ENCODE measurements around the gene GPR158. TPM values are rescaled to one million over a fixed set of nuclear protein-coding genes. Genes with fewer than 3 reads are reported as not detected.
A peak's percentile ranks its signal among the peaks of the same experiment; 100 is the strongest.

GPR158 gene
- total RNA-seq, 2 experiments from 2014 or later, result not detected

GRCh38 chr10:25220156-25220555 is 45.4 kb downstream of the GPR158 start:
- no peak overlapping the region for H3K27ac ChIP-seq (ENCODE audit: low read depth, low read length, poor library complexity, severe bottlenecking)
- no TSS peak for BruUV-seq (replicated peaks)
- no peaks in the 10 kb centered on the region for H3K9me3 ChIP-seq (ENCODE audit: low read length)
- intact Hi-C loops (cut with micrococcal nuclease; ENCODE audit: unreplicated experiment), result loop anchor here (10.0 kb wide), 1 partner anchor 105 kb away; no protein-coding TSS in a partner anchor
- H3K79me2 ChIP-seq (ENCODE audit: insufficient read depth, low read depth, low read length), result no peaks in the 10 kb centered on the region
- H3K9me2 ChIP-seq (ENCODE audit: insufficient read depth, low read length), result no peaks in the 10 kb centered on the region
- H3K4me3 ChIP-seq (ENCODE audit: low read depth, low read length, poor library complexity, severe bottlenecking), result no peak overlapping the region
- no peak overlapping the region for H2AFZ ChIP-seq (ENCODE audit: low read length)
- no peaks in the 10 kb centered on the region for H3K36me3 ChIP-seq (ENCODE audit: insufficient read depth, low read length)
- TF ChIP-seq CTCF (conservative IDR thresholded peaks at IDR 0.05; ENCODE audit: low read length), result no peak
- ChIA-PET CTCF (ENCODE audit: unreplicated experiment) (no interaction called here), POLR2A (no interaction called here)
- no peaks in the 10 kb centered on the region for H4K20me1 ChIP-seq (ENCODE audit: insufficient read depth, low read length)
- no peaks in the 10 kb centered on the region for H3K4me1 ChIP-seq (ENCODE audit: insufficient read depth, low read length, poor library complexity, severe bottlenecking)
- DNase-seq (ENCODE audit: low spot score), result no peak
- H3K4me2 ChIP-seq (ENCODE audit: low read length), result no peak overlapping the region

- no TSS peak for BruUV-seq (replicated peaks)
- no peak overlapping the region for H3K4me2 ChIP-seq (ENCODE audit: low read length)
- H3K4me3 ChIP-seq (ENCODE audit: low read depth, low read length, poor library complexity, severe bottlenecking), result no peak overlapping the region
- CTCF ChIA-PET (ENCODE audit: unreplicated experiment), result no interaction called here
- H3K79me2 ChIP-seq (ENCODE audit: insufficient read depth, low read depth, low read length), result no peaks in the 10 kb centered on the region
- H3K4me1 ChIP-seq (ENCODE audit: insufficient read depth, low read length, poor library complexity, severe bottlenecking), result no peaks in the 10 kb centered on the region
- no peak overlapping the region for H2AFZ ChIP-seq (ENCODE audit: low read length)
- H3K9me2 ChIP-seq (ENCODE audit: insufficient read depth, low read length), result no peaks in the 10 kb centered on the region
- no peaks in the 10 kb centered on the region for H3K36me3 ChIP-seq (ENCODE audit: insufficient read depth, low read length)
- TF ChIP-seq CTCF (conservative IDR thresholded peaks at IDR 0.05; ENCODE audit: low read length), result no peak
- no peak for TF ChIP-seq EZH2phosphoT487 (IDR thresholded peaks at IDR 0.05; ENCODE audit: borderline replicate concordance, low read depth, low read length)
- intact Hi-C loops (cut with micrococcal nuclease; ENCODE audit: unreplicated experiment), result loop anchor here (10.0 kb wide), 1 partner anchor 107 kb away; no protein-coding TSS in a partner anchor
- H4K20me1 ChIP-seq (ENCODE audit: insufficient read depth, low read length), result no peaks in the 10 kb centered on the region
- POLR2A ChIA-PET, result no interaction called here
- no peak for DNase-seq (ENCODE audit: low spot score)
- no peak overlapping the region for H3K27ac ChIP-seq (ENCODE audit: low read depth, low read length, poor library complexity, severe bottlenecking)
- no peaks in the 10 kb centered on the region for H3K9me3 ChIP-seq (ENCODE audit: low read length)
Observed at GRCh38 chr10:25222085-25222660, 47.4 kb downstream of the GPR158 start.

GRCh38 chr10:25226775-25227682 is 52.2 kb downstream of the GPR158 start:
- Histone ChIP-seq H3K9me2 (ENCODE audit: insufficient read depth, low read length) (no peaks in the 10 kb centered on the region), H4K20me1 (ENCODE audit: insufficient read depth, low read length) (no peaks in the 10 kb centered on the region), H3K4me2 (ENCODE audit: low read length) (no peak overlapping the region), H3K36me3 (ENCODE audit: insufficient read depth, low read length) (no peaks in the 10 kb centered on the region), H3K4me3 (ENCODE audit: low read depth, low read length, poor library complexity, severe bottlenecking) (no peak overlapping the region), H3K4me1 (ENCODE audit: insufficient read depth, low read length, poor library complexity, severe bottlenecking) (no peaks in the 10 kb centered on the region), H3K79me2 (ENCODE audit: insufficient read depth, low read depth, low read length) (no peaks in the 10 kb centered on the region), H3K9me3 (ENCODE audit: low read length) (no peaks in the 10 kb centered on the region), H2AFZ (ENCODE audit: low read length) (no peak overlapping the region), H3K27ac (ENCODE audit: low read depth, low read length, poor library complexity, severe bottlenecking) (no peak overlapping the region)
- no TSS peak for BruUV-seq (replicated peaks)
- DNase-seq (ENCODE audit: low spot score), result peak; percentile 34
- TF ChIP-seq EZH2phosphoT487 (IDR thresholded peaks at IDR 0.05; ENCODE audit: borderline replicate concordance, low read depth, low read length), result no peak
- peak; percentile 80 for TF ChIP-seq CTCF (conservative IDR thresholded peaks at IDR 0.05; ENCODE audit: low read length)
- intact Hi-C loops (cut with micrococcal nuclease; ENCODE audit: unreplicated experiment), result loop anchor here (10.0 kb wide), 1 partner anchor 112 kb away; no protein-coding TSS in a partner anchor
- POLR2A ChIA-PET, result no interaction called here
- CTCF ChIA-PET (ENCODE audit: unreplicated experiment), result no interaction called here

Measured in OCI-LY7 (cell line).